ENCODE measurements around the gene GAS1.

Gene GAS1

DNA sequence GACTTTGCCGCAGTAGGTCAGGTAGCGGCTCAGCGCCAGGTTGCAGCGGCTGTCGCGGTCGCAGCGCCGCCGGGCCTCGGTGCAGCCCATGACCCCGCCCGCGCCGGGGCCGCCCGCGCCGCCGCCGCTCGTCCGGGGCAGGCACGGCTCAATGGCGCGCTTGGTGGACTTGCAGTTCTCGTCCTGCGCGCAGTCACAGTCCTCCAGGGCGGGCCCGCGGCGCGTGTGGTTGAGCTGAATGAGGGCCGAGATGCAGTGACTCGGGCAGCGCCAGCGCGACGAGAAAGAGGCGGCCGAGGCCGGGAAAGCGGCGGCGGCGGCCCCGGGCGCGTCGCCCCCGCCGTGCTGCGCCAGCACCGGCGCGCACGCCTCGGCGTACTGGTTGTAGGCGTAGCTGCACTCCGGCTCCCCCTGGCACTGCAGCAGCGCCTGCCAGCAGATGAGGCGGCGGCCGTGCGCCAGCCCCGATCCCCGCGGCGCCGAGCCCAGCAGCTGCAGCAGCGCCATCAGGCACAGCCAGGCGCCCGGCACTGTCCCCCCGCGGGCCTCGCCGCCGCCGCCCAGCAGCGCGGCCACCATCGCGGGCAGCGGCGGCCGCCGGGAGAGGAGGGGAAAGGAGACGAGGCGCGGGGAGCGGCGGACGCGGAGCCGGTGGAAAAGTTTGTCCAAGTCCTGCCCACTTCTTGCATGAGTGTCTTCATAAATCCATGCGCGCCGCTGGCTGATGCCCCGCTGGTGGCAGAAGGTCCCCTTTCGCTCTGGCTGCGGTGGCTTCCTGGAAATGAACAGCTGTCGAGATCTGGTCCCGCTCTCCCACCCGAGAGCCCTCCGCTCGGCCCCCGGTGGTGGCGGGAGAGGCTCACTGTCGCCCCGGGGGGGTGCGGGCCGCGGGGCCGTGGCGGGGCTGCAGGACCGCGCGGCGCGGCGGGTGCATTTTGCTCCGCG, 833 bp downstream of the GAS1 start:
- peak overlapping the region; percentile 87; the same call in 1 of the 2 replicates for H3K4me3 ChIP-seq (ENCODE audit: low read length)
- no peak for TF ChIP-seq ZNF274 (IDR thresholded peaks at IDR 0.05; ENCODE audit: low read depth, low read length)

- H3K4me3 ChIP-seq (ENCODE audit: low read length) = peak overlapping the region; percentile 87
- no peak for TF ChIP-seq ZNF274 (IDR thresholded peaks at IDR 0.05; ENCODE audit: low read depth, low read length)
Measured at GRCh38 chr9:86945728-86946200, 1.5 kb downstream of the GAS1 start.

DNA sequence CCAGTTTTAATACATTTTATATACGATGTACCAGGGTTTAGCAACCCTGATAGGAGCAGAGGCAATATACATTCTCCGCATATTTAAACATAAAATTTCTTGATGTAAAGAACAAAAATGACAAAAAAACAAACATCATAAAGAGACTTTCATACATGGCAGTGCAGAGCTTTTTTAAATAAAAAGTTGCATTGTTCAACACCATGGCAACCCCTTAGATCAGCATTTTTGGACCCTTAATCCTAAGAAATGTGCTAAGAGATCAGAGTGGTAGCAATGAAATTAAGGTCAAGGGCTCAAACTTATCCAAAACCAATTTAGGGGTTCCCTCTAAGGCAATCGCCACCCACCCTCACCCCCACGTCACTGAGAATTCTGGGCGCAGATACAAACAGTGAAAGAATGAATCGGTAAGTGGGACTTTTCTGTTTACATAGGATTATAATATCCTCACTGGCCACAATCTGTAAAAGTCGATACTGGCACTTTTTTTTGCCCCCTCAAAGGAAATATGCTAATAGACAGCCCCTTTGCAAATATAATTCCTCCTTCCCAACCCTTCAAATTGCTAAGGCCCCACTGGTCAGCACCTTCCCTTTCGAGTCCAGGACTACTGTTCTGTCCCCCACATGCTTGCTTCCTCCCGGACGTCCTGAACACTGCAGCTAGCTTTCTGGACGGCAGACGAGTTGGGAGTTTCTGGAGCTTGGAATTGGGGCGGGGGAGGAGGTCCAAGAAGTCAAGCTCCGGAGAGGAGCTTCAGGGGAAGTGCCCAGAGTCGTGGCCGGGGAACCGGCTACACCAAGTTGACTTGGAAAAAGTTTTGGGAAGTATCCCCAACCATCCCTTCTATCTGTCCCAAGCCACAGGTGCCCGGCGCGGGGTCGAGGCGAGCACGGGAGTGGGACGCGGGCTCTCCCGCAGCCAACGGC, 2.2 kb downstream of the GAS1 start:
- no peak for TF ChIP-seq ZNF274 (IDR thresholded peaks at IDR 0.05; ENCODE audit: low read depth, low read length)
- H3K4me3 ChIP-seq (ENCODE audit: low read length) = peak overlapping the region; percentile 22; the same call in 1 of the 2 replicates

- no peak for TF ChIP-seq ZNF274 (IDR thresholded peaks at IDR 0.05; ENCODE audit: low read depth, low read length)
- no peak overlapping the region for H3K4me3 ChIP-seq (ENCODE audit: low read length)
Measured at GRCh38 chr9:86943201-86944113, 3.8 kb downstream of the GAS1 start.

GRCh38 chr9:86942281-86943200, 4.8 kb downstream of the GAS1 start:
- no peak for TF ChIP-seq ZNF274 (IDR thresholded peaks at IDR 0.05; ENCODE audit: low read depth, low read length)
- H3K4me3 ChIP-seq (ENCODE audit: low read length) = no peak overlapping the region

- no peak for TF ChIP-seq ZNF274 (IDR thresholded peaks at IDR 0.05; ENCODE audit: low read depth, low read length)
Measured at GRCh38 chr9:86941197-86941596, 6.1 kb downstream of the GAS1 start.

GRCh38 chr9:86940774-86941173, 6.5 kb downstream of the GAS1 start:
- no peak for TF ChIP-seq ZNF274 (IDR thresholded peaks at IDR 0.05; ENCODE audit: low read depth, low read length)

More at GRCh38 chr9:86941197-86941596, 6.1 kb downstream of the GAS1 start:
- no peak overlapping the region for H3K4me3 ChIP-seq (ENCODE audit: low read length)

GRCh38 chr9:86939891-86940290, 7.4 kb downstream of the GAS1 start:
- H3K4me3 ChIP-seq (ENCODE audit: low read length) = no peak overlapping the region
- no peak for TF ChIP-seq ZNF274 (IDR thresholded peaks at IDR 0.05; ENCODE audit: low read depth, low read length)

More at GRCh38 chr9:86940774-86941173, 6.5 kb downstream of the GAS1 start:
- no peak overlapping the region for H3K4me3 ChIP-seq (ENCODE audit: low read length)

- H3K4me3 ChIP-seq (ENCODE audit: low read length) = no peak overlapping the region
- no peak for TF ChIP-seq ZNF274 (IDR thresholded peaks at IDR 0.05; ENCODE audit: low read depth, low read length)
Measured at GRCh38 chr9:86939321-86939720, 8.0 kb downstream of the GAS1 start.

GRCh38 chr9:86938780-86939179, 8.5 kb downstream of the GAS1 start:
- no peak overlapping the region for H3K4me3 ChIP-seq (ENCODE audit: low read length)
- TF ChIP-seq ZNF274 (IDR thresholded peaks at IDR 0.05; ENCODE audit: low read depth, low read length) = no peak

DNA sequence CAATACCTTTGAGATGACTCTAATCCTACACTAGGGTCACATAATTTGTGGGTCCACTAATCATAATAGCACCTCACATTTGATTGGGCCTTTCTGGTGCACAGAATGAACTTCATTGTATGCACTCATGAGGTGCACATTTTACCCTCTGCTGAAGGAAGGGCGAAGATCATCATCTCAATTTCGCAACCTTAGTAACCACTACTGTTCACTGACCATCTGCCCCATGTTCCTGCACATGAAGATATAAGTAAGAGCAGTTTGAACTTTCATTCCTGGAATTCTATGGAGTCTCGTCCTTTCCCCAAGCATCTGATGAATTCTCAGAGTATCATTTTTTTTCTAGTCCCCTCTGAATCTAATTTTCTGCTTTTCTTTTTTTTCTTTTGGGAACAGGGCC, 21.2 kb downstream of the GAS1 start:
- H3K4me3 ChIP-seq (ENCODE audit: low read length) = no peak overlapping the region
- no peak for TF ChIP-seq ZNF274 (IDR thresholded peaks at IDR 0.05; ENCODE audit: low read depth, low read length)

DNA sequence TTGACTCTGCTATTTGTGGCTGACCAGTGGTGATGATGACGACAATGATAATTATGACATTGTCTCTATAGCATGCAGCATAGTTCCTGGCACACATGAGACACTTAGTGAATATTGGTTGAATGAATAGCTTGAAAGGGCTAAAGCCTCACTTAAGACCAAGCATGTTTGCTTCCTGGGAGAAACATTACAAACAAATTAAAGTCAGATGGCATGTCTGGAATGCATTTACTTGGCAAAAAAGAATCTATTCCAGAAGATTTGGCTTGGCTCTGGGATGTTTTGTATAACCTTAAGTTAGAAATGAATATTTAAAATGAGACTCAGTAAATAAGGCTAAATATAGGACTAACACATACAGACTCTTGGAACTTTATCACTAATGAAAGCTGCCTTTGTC, 21.6 kb downstream of the GAS1 start:
- H3K4me3 ChIP-seq (ENCODE audit: low read length) = no peak overlapping the region

More for the DNA sequence above, 21.6 kb downstream of the GAS1 start:
- no peak for TF ChIP-seq ZNF274 (IDR thresholded peaks at IDR 0.05; ENCODE audit: low read depth, low read length)
